HuH-7 (cell line): Measurements from ENCODE around the gene DCDC1.

Source experiments
- DNase-seq: peaks from one replicate; pipeline ENCODE4 v3.0.0; 2011; ENCODE audit warnings: low spot score

Gene DCDC1

GRCh38 chr11:31369348-31370329 is at the start of gene DCDC1, which contains the start of gene DNAJC24:
Gene DCDC1 (minus strand): TSS chr11:31369739. CDS start chr11:31328280, 41,459 bp downstream.
Gene DNAJC24 (plus strand): TSS chr11:31369860. CDS start chr11:31370749, 889 bp downstream.
- peak; percentile 75 for DNase-seq

GRCh38 chr11:31419138-31419537 is 49.6 kb upstream of the DCDC1 start:
- no peak for DNase-seq

GRCh38 chr11:31417816-31418215 is 48.3 kb upstream of the DCDC1 start:
- DNase-seq = no peak

- no peak for DNase-seq
These were observed 47.8 kb upstream of the DCDC1 start for GRCh38 chr11:31417357-31417756.

- no peak for DNase-seq
These were observed 45.9 kb upstream of the DCDC1 start for GRCh38 chr11:31415435-31415834.

- DNase-seq = no peak
These were observed 44.8 kb upstream of the DCDC1 start for GRCh38 chr11:31414338-31414737.

GRCh38 chr11:31412946-31413345 is 43.4 kb upstream of the DCDC1 start:
- no peak for DNase-seq

GRCh38 chr11:31408201-31408600 is 38.7 kb upstream of the DCDC1 start:
- DNase-seq = no peak

GRCh38 chr11:31404614-31405013 is 35.1 kb upstream of the DCDC1 start:
- no peak for DNase-seq

- DNase-seq = peak; percentile 6
These were observed 27.8 kb upstream of the DCDC1 start for GRCh38 chr11:31397239-31397834.

- DNase-seq = no peak
These were observed 17.8 kb upstream of the DCDC1 start for GRCh38 chr11:31387379-31387778.

- DNase-seq = no peak
These were observed 13.6 kb upstream of the DCDC1 start for GRCh38 chr11:31383116-31383515.

GRCh38 chr11:31375879-31376278 is 6.3 kb upstream of the DCDC1 start:
- no peak for DNase-seq

- DNase-seq = no peak
These were observed 2.7 kb downstream of the DCDC1 start for GRCh38 chr11:31366795-31367194.

GRCh38 chr11:31361743-31362142 is 7.8 kb downstream of the DCDC1 start:
- DNase-seq = no peak

GRCh38 chr11:31355817-31356216 is 13.7 kb downstream of the DCDC1 start:
- DNase-seq = no peak

GRCh38 chr11:31355131-31355530 is 14.4 kb downstream of the DCDC1 start:
- no peak for DNase-seq

GRCh38 chr11:31351168-31351567 is 18.4 kb downstream of the DCDC1 start:
- DNase-seq = no peak

GRCh38 chr11:31340903-31341572 is 28.5 kb downstream of the DCDC1 start:
- peak; percentile 39 for DNase-seq

- DNase-seq = no peak
These were observed 31.7 kb downstream of the DCDC1 start for GRCh38 chr11:31337806-31338205.

- no peak for DNase-seq
These were observed 40.8 kb downstream of the DCDC1 start for GRCh38 chr11:31328697-31329096.

- no peak for DNase-seq
These were observed 42.1 kb downstream of the DCDC1 start for GRCh38 chr11:31327417-31327816.
